SJSA1 (cell line): ENCODE measurements around the gene CPNE5. TPM values are rescaled to one million over a fixed set of nuclear protein-coding genes. Genes with fewer than 3 reads are reported as not detected.

Experiments used
- DNase-seq, 2 experiments: peaks; one replicate each; pipeline ENCODE4 v3.0.0-alpha.2; 2015 to 2020; ENCODE audit warnings: low spot score in 2 of 2, low read depth in 1 of 2
- H3K27ac ChIP-seq: fragments of 250-450 bp; sonication (Bioruptor Pico); 2 replicates; pipeline ENCODE4 v1.5.1; 2020; ENCODE audit warnings: mild to moderate bottlenecking, moderate library complexity
- H3K27me3 ChIP-seq: fragments of 250-450 bp; sonication (Bioruptor Pico); replicated peaks from 2 replicates; pipeline ENCODE4 v1.5.1; 2020; ENCODE audit warnings: mild to moderate bottlenecking, moderate library complexity
- H3K36me3 ChIP-seq: fragments of 250-450 bp; sonication (Bioruptor Pico); 2 replicates; pipeline ENCODE4 v1.5.1; 2020; ENCODE audit warnings: mild to moderate bottlenecking
- H3K4me1 ChIP-seq: fragments of 250-450 bp; sonication (Bioruptor Pico); replicated peaks from 2 replicates; pipeline ENCODE4 v1.6.1; 2021; ENCODE audit warnings: mild to moderate bottlenecking
- H3K4me3 ChIP-seq: fragments of 250-450 bp; sonication (Bioruptor Pico); 2 replicates; pipeline ENCODE4 v1.5.1; 2020; ENCODE audit warnings: mild to moderate bottlenecking
- H3K9me3 ChIP-seq: fragments of 250-450 bp; sonication (Bioruptor Pico); replicated peaks from 2 replicates; pipeline ENCODE4 v1.5.1; 2020; ENCODE audit warnings: mild to moderate bottlenecking
- total RNA-seq: library from RNA; depleted of rRNA; stranded (reverse); fragments of >200 nt; shearing (Covaris generic); gene quantifications from 2 replicates; pipeline ENCODE4 v1.2.3, GENCODE V29; 2014

Gene CPNE5
- total RNA-seq, 1 experiment from 2014 or later: 0.08 TPM

- H3K4me3 ChIP-seq: no peak overlapping the region
- H3K27ac ChIP-seq: no peak overlapping the region
- H3K36me3 ChIP-seq: peaks cover 67% of the 10 kb centered on the region
- H3K4me1 ChIP-seq: no peaks in the 10 kb centered on the region
- H3K27me3 ChIP-seq: no peaks in the 10 kb centered on the region
- no peak for DNase-seq
- H3K9me3 ChIP-seq: no peaks in the 10 kb centered on the region
These were observed 26.6 kb upstream of the CPNE5 start for GRCh38 chr6:36865835-36866234.

- Histone ChIP-seq H3K4me3 (no peak overlapping the region), H3K4me1 (no peaks in the 10 kb centered on the region), H3K27ac (no peak overlapping the region), H3K9me3 (no peaks in the 10 kb centered on the region), H3K36me3 (peaks cover 57% of the 10 kb centered on the region), H3K27me3 (no peaks in the 10 kb centered on the region)
- DNase-seq: no peak
These were observed 24.7 kb upstream of the CPNE5 start for GRCh38 chr6:36863670-36864540.

GRCh38 chr6:36862848-36863382, 23.7 kb upstream of the CPNE5 start:
- no peak overlapping the region for H3K27ac ChIP-seq
- H3K9me3 ChIP-seq: no peaks in the 10 kb centered on the region
- H3K4me3 ChIP-seq: no peak overlapping the region
- no peaks in the 10 kb centered on the region for H3K27me3 ChIP-seq
- DNase-seq: no peak
- peaks cover 49% of the 10 kb centered on the region for H3K36me3 ChIP-seq
- H3K4me1 ChIP-seq: no peaks in the 10 kb centered on the region

- DNase-seq: peak in 1 of 2 experiments; percentile 25
- Histone ChIP-seq H3K27me3 (no peaks in the 10 kb centered on the region), H3K4me3 (no peak overlapping the region), H3K9me3 (no peaks in the 10 kb centered on the region), H3K27ac (no peak overlapping the region), H3K36me3 (peaks cover 47% of the 10 kb centered on the region), H3K4me1 (no peaks in the 10 kb centered on the region)
These were observed 23.1 kb upstream of the CPNE5 start for GRCh38 chr6:36862164-36862847.

- peaks cover 54% of the 10 kb centered on the region for H3K36me3 ChIP-seq
- H3K27me3 ChIP-seq: no peaks in the 10 kb centered on the region
- H3K4me1 ChIP-seq: no peaks in the 10 kb centered on the region
- H3K4me3 ChIP-seq: no peak overlapping the region
- peak in 1 of 2 experiments; percentile 10 for DNase-seq
- H3K27ac ChIP-seq: no peak overlapping the region
- no peaks in the 10 kb centered on the region for H3K9me3 ChIP-seq
These were observed 20.9 kb upstream of the CPNE5 start for GRCh38 chr6:36860126-36860525.

GRCh38 chr6:36858407-36858981, 19.2 kb upstream of the CPNE5 start:
- H3K27ac ChIP-seq: no peak overlapping the region
- no peaks in the 10 kb centered on the region for H3K27me3 ChIP-seq
- no peak overlapping the region for H3K4me3 ChIP-seq
- DNase-seq: no peak
- H3K36me3 ChIP-seq: peaks cover 59% of the 10 kb centered on the region
- H3K9me3 ChIP-seq: no peaks in the 10 kb centered on the region
- H3K4me1 ChIP-seq: peaks cover 3% of the 10 kb centered on the region

GRCh38 chr6:36857325-36857724, 18.1 kb upstream of the CPNE5 start:
- Histone ChIP-seq H3K4me3 (no peak overlapping the region), H3K27ac (no peak overlapping the region), H3K27me3 (no peaks in the 10 kb centered on the region), H3K4me1 (peaks cover 13% of the 10 kb centered on the region), H3K36me3 (peaks cover 59% of the 10 kb centered on the region), H3K9me3 (no peaks in the 10 kb centered on the region)
- DNase-seq: no peak

GRCh38 chr6:36856277-36856676, 17.0 kb upstream of the CPNE5 start:
- H3K4me3 ChIP-seq: no peak overlapping the region
- no peaks in the 10 kb centered on the region for H3K27me3 ChIP-seq
- peaks cover 59% of the 10 kb centered on the region for H3K36me3 ChIP-seq
- peaks cover 13% of the 10 kb centered on the region for H3K4me1 ChIP-seq
- no peak overlapping the region for H3K27ac ChIP-seq
- no peak for DNase-seq
- no peaks in the 10 kb centered on the region; the same call in 1 of the 2 replicates for H3K9me3 ChIP-seq

- H3K27ac ChIP-seq: no peak overlapping the region
- H3K36me3 ChIP-seq: peaks cover 58% of the 10 kb centered on the region
- no peak for DNase-seq
- H3K27me3 ChIP-seq: no peaks in the 10 kb centered on the region
- peaks cover 13% of the 10 kb centered on the region for H3K4me1 ChIP-seq
- H3K4me3 ChIP-seq: no peak overlapping the region
- H3K9me3 ChIP-seq: peaks cover 3% of the 10 kb centered on the region; the same call in 1 of the 2 replicates
These were observed 16.5 kb upstream of the CPNE5 start for GRCh38 chr6:36855750-36856149.

GRCh38 chr6:36853325-36853724, 14.1 kb upstream of the CPNE5 start:
- peaks cover 64% of the 10 kb centered on the region for H3K36me3 ChIP-seq
- H3K9me3 ChIP-seq: peaks cover 7% of the 10 kb centered on the region; the same call in 1 of the 2 replicates
- DNase-seq: no peak
- no peaks in the 10 kb centered on the region for H3K27me3 ChIP-seq
- H3K27ac ChIP-seq: peak overlapping the region; percentile 9
- H3K4me3 ChIP-seq: no peak overlapping the region
- H3K4me1 ChIP-seq: peaks cover 13% of the 10 kb centered on the region

- peaks cover 63% of the 10 kb centered on the region for H3K36me3 ChIP-seq
- no peak for DNase-seq
- H3K27me3 ChIP-seq: no peaks in the 10 kb centered on the region
- H3K4me3 ChIP-seq: no peak overlapping the region
- peak overlapping the region; percentile 9 for H3K27ac ChIP-seq
- H3K9me3 ChIP-seq: peaks cover 7% of the 10 kb centered on the region; the same call in 1 of the 2 replicates
- H3K4me1 ChIP-seq: peaks cover 13% of the 10 kb centered on the region
These were observed 13.4 kb upstream of the CPNE5 start for GRCh38 chr6:36852481-36853147.

- Histone ChIP-seq H3K27ac (no peak overlapping the region), H3K9me3 (peaks cover 7% of the 10 kb centered on the region; the same call in 1 of the 2 replicates)
- no peak for DNase-seq
These were observed 12.4 kb upstream of the CPNE5 start for GRCh38 chr6:36851626-36852025.

GRCh38 chr6:36851149-36851614, 11.9 kb upstream of the CPNE5 start:
- Histone ChIP-seq H3K4me1 (peaks cover 13% of the 10 kb centered on the region), H3K9me3 (peaks cover 7% of the 10 kb centered on the region; the same call in 1 of the 2 replicates), H3K36me3 (peaks cover 50% of the 10 kb centered on the region), H3K4me3 (no peak overlapping the region), H3K27ac (no peak overlapping the region), H3K27me3 (no peaks in the 10 kb centered on the region)
- DNase-seq: peak in 1 of 2 experiments; percentile 36

More at GRCh38 chr6:36851626-36852025, 12.4 kb upstream of the CPNE5 start:
- Histone ChIP-seq H3K36me3 (peaks cover 54% of the 10 kb centered on the region), H3K4me3 (no peak overlapping the region), H3K4me1 (peaks cover 13% of the 10 kb centered on the region), H3K27me3 (no peaks in the 10 kb centered on the region)
